GM23338 (cell line): Measurements from ENCODE around the gene STRN. TPM values are rescaled to one million over a fixed set of nuclear protein-coding genes. Genes with fewer than 3 reads are reported as not detected.
A peak's percentile ranks its signal among the peaks of the same experiment; 100 is the strongest.

Source experiments
- ATAC-seq: fragments of 200-7000 bp; cut with Tn5 transposase; 3 replicates; pipeline ENCODE4 v1.9.1; 2020
- DNase-seq: peaks from one replicate; pipeline ENCODE4 v3.0.0-alpha.2; 2015; ENCODE audit warnings: low spot score
- H2AFZ ChIP-seq: fragments of 200-600 bp; sonication (generic); 2 replicates; pipeline ENCODE4 v1.8.0; 2016; ENCODE audit warnings: antibody characterized with exemption, mild to moderate bottlenecking, moderate library complexity
- H3F3A ChIP-seq: fragments of 200-600 bp; sonication (generic); replicated peaks from 2 replicates; pipeline ENCODE4 v1.8.0; 2017; ENCODE audit warnings: antibody characterized with exemption, mixed run types, low read depth
- H3K27ac ChIP-seq: fragments of 200-600 bp; sonication (generic); 2 replicates; pipeline ENCODE4 v1.6.1; 2016; ENCODE audit warnings: low read depth
- H3K27me3 ChIP-seq: fragments of 200-600 bp; sonication (generic); 2 replicates; pipeline ENCODE4 v1.8.0; 2016; ENCODE audit warnings: mild to moderate bottlenecking, mixed run types, moderate library complexity; ENCODE audit not compliant: insufficient read depth
- H3K36me3 ChIP-seq: fragments of 200-600 bp; sonication (generic); 2 replicates; pipeline ENCODE4 v1.8.0; 2016; ENCODE audit warnings: mild to moderate bottlenecking; ENCODE audit not compliant: insufficient read depth
- H3K4me1 ChIP-seq: fragments of 200-600 bp; sonication (generic); 2 replicates; pipeline ENCODE4 v1.8.0; 2016; ENCODE audit warnings: mild to moderate bottlenecking, moderate library complexity; ENCODE audit not compliant: insufficient read depth
- H3K4me2 ChIP-seq: fragments of 200-600 bp; sonication (generic); 2 replicates; pipeline ENCODE4 v1.7.1; 2017; ENCODE audit warnings: mixed run types
- H3K4me3 ChIP-seq: fragments of 200-600 bp; sonication (generic); 2 replicates; pipeline ENCODE4 v1.6.1; 2016; ENCODE audit warnings: mixed run types
- H3K79me2 ChIP-seq: fragments of 200-600 bp; sonication (generic); replicated peaks from 2 replicates; pipeline ENCODE4 v1.8.0; 2017; ENCODE audit warnings: mild to moderate bottlenecking; ENCODE audit not compliant: insufficient read depth
- H3K9me2 ChIP-seq: fragments of 200-600 bp; sonication (generic); 2 replicates; pipeline ENCODE4 v1.8.0; 2017; ENCODE audit not compliant: insufficient read depth
- H4K20me1 ChIP-seq: fragments of 200-600 bp; sonication (generic); replicated peaks from 2 replicates; pipeline ENCODE4 v1.8.0; 2017; ENCODE audit warnings: mild to moderate bottlenecking; ENCODE audit not compliant: insufficient read depth
- H3K27ac Mint-ChIP-seq: 2 replicates; pipeline ENCODE4 v1.8.0; 2020; ENCODE audit warnings: inconsistent platforms, mild to moderate bottlenecking, moderate library complexity, mixed read lengths
- H3K27me3 Mint-ChIP-seq: 3 replicates; pipeline ENCODE4 v1.8.0; 2022; ENCODE audit warnings: low read depth, mild to moderate bottlenecking, moderate library complexity, mixed read lengths, inconsistent platforms; ENCODE audit not compliant: insufficient read depth, poor library complexity
- H3K36me3 Mint-ChIP-seq: 3 replicates; pipeline ENCODE4 v1.8.0; 2021; ENCODE audit warnings: low read depth, mild to moderate bottlenecking, inconsistent platforms, moderate library complexity, mixed read lengths
- H3K4me1 Mint-ChIP-seq: 3 replicates; pipeline ENCODE4 v1.8.0; 2020; ENCODE audit warnings: mild to moderate bottlenecking, inconsistent platforms, mixed read lengths
- H3K4me3 Mint-ChIP-seq: 3 replicates; pipeline ENCODE4 v1.8.0; 2021; ENCODE audit warnings: moderate library complexity, mild to moderate bottlenecking, inconsistent platforms, mixed read lengths
- H3K9me3 Mint-ChIP-seq: 3 replicates; pipeline ENCODE4 v1.8.0; 2020; ENCODE audit warnings: moderate library complexity, mild to moderate bottlenecking, inconsistent platforms, mixed read lengths
- EZH2 ChIP-seq: fragments of 200-600 bp; sonication (generic); IDR thresholded peaks from one replicate; pipeline ENCODE4 v1.8.0; 2017; ENCODE audit warnings: antibody characterized with exemption, mild to moderate bottlenecking, low read depth; ENCODE audit not compliant: unreplicated experiment
- EZH2phosphoT487 ChIP-seq: fragments of 200-600 bp; sonication (generic); IDR thresholded peaks from one replicate; pipeline ENCODE4 v1.8.1; 2018; ENCODE audit warnings: antibody characterized with exemption; ENCODE audit not compliant: unreplicated experiment
- NANOG ChIP-seq: IDR thresholded peaks from 2 replicates; pipeline ENCODE4 v1.6.1; 2016; ENCODE audit warnings: antibody characterized with exemption, borderline replicate concordance
- POLR2AphosphoS5 ChIP-seq: IDR thresholded peaks from 2 replicates; pipeline ENCODE4 v1.6.1; 2016; ENCODE audit warnings: antibody characterized with exemption, low read depth
- STAT1 ChIP-seq: IDR thresholded peaks from one replicate; pipeline ENCODE4 v1.6.1; 2016; ENCODE audit warnings: antibody characterized with exemption; ENCODE audit not compliant: unreplicated experiment
- ZNF462 ChIP-seq: fragments of 250-450 bp; sonication (Bioruptor Pico); IDR thresholded peaks from 2 replicates; pipeline ENCODE4 v1.5.0; 2020; ENCODE audit warnings: mild to moderate bottlenecking, moderate library complexity
- polyA plus RNA-seq: library from polyadenylated mRNA; unstranded; fragments of >200 nt; fragmentation: Nextera tagmentation; extraction: Ambion mirVana; gene quantifications from 2 replicates; pipeline ENCODE4 v1.2.1, GENCODE V29; 2016
- total RNA-seq: library from RNA; depleted of rRNA; stranded (reverse); fragments of >200 nt; shearing (Covaris generic); gene quantifications from 2 replicates; pipeline ENCODE4 v1.2.3, GENCODE V29; 2014
- TF ChIP-seq, protein P1 (sequence below): IDR thresholded peaks from 2 replicates; pipeline ENCODE4 v1.6.1; 2016; ENCODE audit warnings: antibody characterized with exemption
- TF ChIP-seq, protein P2 (sequence below): IDR thresholded peaks from one replicate; pipeline ENCODE4 v1.6.1; 2018; ENCODE audit warnings: antibody characterized with exemption; ENCODE audit not compliant: unreplicated experiment

STRN gene
- total and polyA plus RNA-seq, 2 experiments from 2014 or later, result 16.1 to 34.5 TPM

DNA sequence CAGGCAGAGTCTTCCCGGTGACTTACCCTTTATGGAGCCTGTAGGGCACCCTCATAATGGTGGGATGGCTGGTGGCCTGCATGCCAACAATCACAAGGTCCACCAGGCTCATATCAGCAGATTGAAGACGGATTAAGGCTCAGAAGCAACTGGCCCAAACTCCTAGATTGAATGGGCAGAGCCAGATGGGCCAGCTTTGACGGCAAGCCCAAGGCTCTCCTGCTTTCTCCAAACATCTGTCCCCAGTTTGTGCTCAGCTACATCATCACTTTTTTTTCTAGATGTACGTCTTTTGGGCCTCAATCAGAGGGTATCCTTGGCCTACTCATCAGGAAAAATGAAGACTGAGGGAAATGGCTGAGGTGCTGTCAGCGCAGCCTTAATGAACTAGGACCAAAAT is 155.3 kb downstream of the STRN start:
- Mint-ChIP-seq H3K27me3 (peaks cover 10% of the 10 kb centered on the region), H3K36me3 (no peaks in the 10 kb centered on the region; the same call in 2 of the 3 replicates), H3K27ac (no peak overlapping the region), H3K9me3 (peaks cover 4% of the 10 kb centered on the region; the same call in 2 of the 3 replicates), H3K4me3 (no peak overlapping the region), H3K4me1 (no peaks in the 10 kb centered on the region)
- H2AFZ ChIP-seq, result peak overlapping the region; percentile 43; the same call in 1 of the 2 replicates
- no peak overlapping the region for H3K4me2 ChIP-seq
- peaks cover 5% of the 10 kb centered on the region; the same call in 1 of the 2 replicates for H3K9me2 ChIP-seq
- no peaks in the 10 kb centered on the region for H3K79me2 ChIP-seq
- ATAC-seq, result no peak
- no peaks in the 10 kb centered on the region for H3F3A ChIP-seq
- no peaks in the 10 kb centered on the region for H3K36me3 ChIP-seq
- no peaks in the 10 kb centered on the region for H4K20me1 ChIP-seq
- DNase-seq, result no peak
- no peak overlapping the region for H3K4me3 ChIP-seq
- H3K27ac ChIP-seq, result no peak overlapping the region
- H3K4me1 ChIP-seq, result no peaks in the 10 kb centered on the region
- no peaks in the 10 kb centered on the region for H3K27me3 ChIP-seq
- TF ChIP-seq STAT1 (no peak), EZH2phosphoT487 (no peak), EZH2 (no peak), NANOG (no peak), POLR2AphosphoS5 (no peak), ZNF462 (CRISPR knock-in tag) (no peak)
- TF ChIP-seq, protein P1, sequence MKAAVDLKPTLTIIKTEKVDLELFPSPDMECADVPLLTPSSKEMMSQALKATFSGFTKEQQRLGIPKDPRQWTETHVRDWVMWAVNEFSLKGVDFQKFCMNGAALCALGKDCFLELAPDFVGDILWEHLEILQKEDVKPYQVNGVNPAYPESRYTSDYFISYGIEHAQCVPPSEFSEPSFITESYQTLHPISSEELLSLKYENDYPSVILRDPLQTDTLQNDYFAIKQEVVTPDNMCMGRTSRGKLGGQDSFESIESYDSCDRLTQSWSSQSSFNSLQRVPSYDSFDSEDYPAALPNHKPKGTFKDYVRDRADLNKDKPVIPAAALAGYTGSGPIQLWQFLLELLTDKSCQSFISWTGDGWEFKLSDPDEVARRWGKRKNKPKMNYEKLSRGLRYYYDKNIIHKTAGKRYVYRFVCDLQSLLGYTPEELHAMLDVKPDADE, result no peak
- TF ChIP-seq, protein P2, sequence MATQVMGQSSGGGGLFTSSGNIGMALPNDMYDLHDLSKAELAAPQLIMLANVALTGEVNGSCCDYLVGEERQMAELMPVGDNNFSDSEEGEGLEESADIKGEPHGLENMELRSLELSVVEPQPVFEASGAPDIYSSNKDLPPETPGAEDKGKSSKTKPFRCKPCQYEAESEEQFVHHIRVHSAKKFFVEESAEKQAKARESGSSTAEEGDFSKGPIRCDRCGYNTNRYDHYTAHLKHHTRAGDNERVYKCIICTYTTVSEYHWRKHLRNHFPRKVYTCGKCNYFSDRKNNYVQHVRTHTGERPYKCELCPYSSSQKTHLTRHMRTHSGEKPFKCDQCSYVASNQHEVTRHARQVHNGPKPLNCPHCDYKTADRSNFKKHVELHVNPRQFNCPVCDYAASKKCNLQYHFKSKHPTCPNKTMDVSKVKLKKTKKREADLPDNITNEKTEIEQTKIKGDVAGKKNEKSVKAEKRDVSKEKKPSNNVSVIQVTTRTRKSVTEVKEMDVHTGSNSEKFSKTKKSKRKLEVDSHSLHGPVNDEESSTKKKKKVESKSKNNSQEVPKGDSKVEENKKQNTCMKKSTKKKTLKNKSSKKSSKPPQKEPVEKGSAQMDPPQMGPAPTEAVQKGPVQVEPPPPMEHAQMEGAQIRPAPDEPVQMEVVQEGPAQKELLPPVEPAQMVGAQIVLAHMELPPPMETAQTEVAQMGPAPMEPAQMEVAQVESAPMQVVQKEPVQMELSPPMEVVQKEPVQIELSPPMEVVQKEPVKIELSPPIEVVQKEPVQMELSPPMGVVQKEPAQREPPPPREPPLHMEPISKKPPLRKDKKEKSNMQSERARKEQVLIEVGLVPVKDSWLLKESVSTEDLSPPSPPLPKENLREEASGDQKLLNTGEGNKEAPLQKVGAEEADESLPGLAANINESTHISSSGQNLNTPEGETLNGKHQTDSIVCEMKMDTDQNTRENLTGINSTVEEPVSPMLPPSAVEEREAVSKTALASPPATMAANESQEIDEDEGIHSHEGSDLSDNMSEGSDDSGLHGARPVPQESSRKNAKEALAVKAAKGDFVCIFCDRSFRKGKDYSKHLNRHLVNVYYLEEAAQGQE, result no peak
